ENCODE data around the gene PRUNE2. TPM values are rescaled to one million over a fixed set of nuclear protein-coding genes. Genes with fewer than 3 reads are reported as not detected.

Gene PRUNE2
- total RNA-seq, 1 experiment from 2014 or later, result 3.5 TPM

DNA sequence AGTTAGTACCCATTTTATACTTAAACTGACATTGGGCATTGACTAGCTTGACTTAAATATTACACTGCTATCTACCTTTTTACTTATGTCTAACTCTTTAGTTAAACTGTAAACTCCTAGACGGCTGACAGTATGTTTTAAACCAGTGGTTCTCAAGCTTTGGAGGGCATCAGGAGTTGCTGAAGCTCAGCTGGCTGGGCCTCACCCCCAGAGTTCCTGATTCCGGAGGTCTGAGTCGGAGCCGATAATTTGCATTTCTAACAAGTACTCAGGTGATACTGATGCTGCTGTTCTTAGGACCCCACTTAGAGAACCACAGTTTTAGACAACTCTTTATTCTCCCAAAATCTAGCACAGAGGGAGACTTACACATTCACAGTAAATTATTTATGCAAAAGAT is 205.0 kb downstream of the PRUNE2 start:
- H3K36me3 ChIP-seq (ENCODE audit: control insufficient read depth, insufficient read depth, low read length), result no peaks in the 10 kb centered on the region
- no peak overlapping the region for H3K4me3 ChIP-seq (ENCODE audit: low read depth, low read length)
- no peaks in the 10 kb centered on the region for H3K4me1 Mint-ChIP-seq (ENCODE audit: low read depth, unreplicated experiment)
- H3K36me3 Mint-ChIP-seq (ENCODE audit: insufficient read depth, unreplicated experiment), result no peaks in the 10 kb centered on the region
- no peak for DNase-seq
- POLR2A ChIA-PET, result no interaction called here
- H3K4me3 Mint-ChIP-seq (ENCODE audit: unreplicated experiment), result no peak overlapping the region
- TF ChIP-seq CTCF (IDR thresholded peaks at IDR 0.05; ENCODE audit: insufficient read depth in 1 of 2, low read depth in 1 of 2, low read length in 1 of 2, severe bottlenecking in 1 of 2, unreplicated experiment in 1 of 2), result no peak
- no TSS peak for BruUV-seq (replicated peaks)
- H3K4me1 ChIP-seq, result no peaks in the 10 kb centered on the region
- H3K27me3 Mint-ChIP-seq (ENCODE audit: insufficient read depth, unreplicated experiment), result no peaks in the 10 kb centered on the region
- intact Hi-C loops (cut with micrococcal nuclease; ENCODE audit: unreplicated experiment), result loop anchor here (5.0 kb wide), 1 partner anchor 299 kb away; no protein-coding TSS in a partner anchor
- no peak overlapping the region for H3K27ac Mint-ChIP-seq (ENCODE audit: unreplicated experiment)
- no peaks in the 10 kb centered on the region for H3K9me3 ChIP-seq
- H3K27me3 ChIP-seq (replicated peaks; ENCODE audit: control insufficient read depth, insufficient read depth, low read length), result no peaks in the 10 kb centered on the region
- H3K9me3 Mint-ChIP-seq (ENCODE audit: unreplicated experiment), result no peaks in the 10 kb centered on the region
- CTCF ChIA-PET, result no interaction called here

DNA sequence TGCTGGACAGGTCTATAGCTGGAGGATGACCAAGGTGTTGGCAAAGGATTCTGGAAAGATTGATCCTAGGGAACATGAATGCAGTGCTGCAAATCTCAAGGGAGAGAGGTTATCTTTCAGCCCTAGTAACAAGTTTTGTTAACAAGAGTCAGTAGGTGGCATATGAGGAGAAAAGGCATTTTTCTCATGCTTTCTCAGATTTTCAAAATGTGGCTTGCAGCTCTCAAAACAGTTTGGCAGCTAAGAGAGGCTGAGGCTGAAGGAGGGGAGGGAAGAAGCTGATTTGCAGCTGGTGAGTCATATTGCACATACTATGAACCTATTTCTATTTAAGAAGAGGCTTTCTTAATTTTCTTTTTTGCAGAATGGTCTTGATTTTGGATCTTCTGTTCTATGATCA is 205.9 kb downstream of the PRUNE2 start:
- no peaks in the 10 kb centered on the region for H3K27me3 Mint-ChIP-seq (ENCODE audit: insufficient read depth, unreplicated experiment)
- H3K36me3 Mint-ChIP-seq (ENCODE audit: insufficient read depth, unreplicated experiment), result no peaks in the 10 kb centered on the region
- DNase-seq, result no peak
- TF ChIP-seq CTCF (IDR thresholded peaks at IDR 0.05; ENCODE audit: insufficient read depth in 1 of 2, low read depth in 1 of 2, low read length in 1 of 2, severe bottlenecking in 1 of 2, unreplicated experiment in 1 of 2), result no peak
- H3K36me3 ChIP-seq (ENCODE audit: control insufficient read depth, insufficient read depth, low read length), result no peaks in the 10 kb centered on the region
- no peak overlapping the region for H3K27ac Mint-ChIP-seq (ENCODE audit: unreplicated experiment)
- H3K4me1 Mint-ChIP-seq (ENCODE audit: low read depth, unreplicated experiment), result no peaks in the 10 kb centered on the region
- ChIA-PET CTCF (no interaction called here), POLR2A (no interaction called here)
- no peaks in the 10 kb centered on the region for H3K27me3 ChIP-seq (replicated peaks; ENCODE audit: control insufficient read depth, insufficient read depth, low read length)
- no TSS peak for BruUV-seq (replicated peaks)
- intact Hi-C loops (cut with micrococcal nuclease; ENCODE audit: unreplicated experiment), result loop anchor here (5.0 kb wide), 1 partner anchor 298 kb away; no protein-coding TSS in a partner anchor
- H3K4me1 ChIP-seq, result no peaks in the 10 kb centered on the region
- H3K4me3 Mint-ChIP-seq (ENCODE audit: unreplicated experiment), result no peak overlapping the region
- no peaks in the 10 kb centered on the region for H3K9me3 ChIP-seq
- no peaks in the 10 kb centered on the region for H3K9me3 Mint-ChIP-seq (ENCODE audit: unreplicated experiment)
- no peak overlapping the region for H3K4me3 ChIP-seq (ENCODE audit: low read depth, low read length)

DNA sequence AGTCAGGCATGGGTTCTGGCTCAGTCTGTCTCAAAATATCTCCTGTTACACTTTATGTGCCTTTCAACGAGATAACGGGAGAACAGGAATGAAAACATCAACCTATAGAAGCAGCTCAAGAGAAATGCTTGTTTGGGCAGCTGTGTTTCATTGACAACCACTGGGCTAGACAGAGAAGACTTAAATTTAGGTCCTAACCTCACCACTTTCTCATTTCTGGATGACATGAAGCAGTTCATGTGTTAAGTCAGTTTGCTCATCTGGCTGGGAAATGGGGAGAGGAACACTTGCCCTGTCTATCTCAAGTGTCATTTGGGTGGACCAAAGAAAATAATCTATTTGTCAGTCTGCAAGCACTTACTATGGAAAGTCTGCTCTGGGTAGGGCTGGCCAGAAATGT is 208.4 kb downstream of the PRUNE2 start:
- H3K27ac Mint-ChIP-seq (ENCODE audit: unreplicated experiment), result no peak overlapping the region
- POLR2A ChIA-PET, result no interaction called here

More for the DNA sequence above, 208.4 kb downstream of the PRUNE2 start:
- Histone ChIP-seq H3K4me3 (ENCODE audit: low read depth, low read length) (no peak overlapping the region), H3K9me3 (no peaks in the 10 kb centered on the region), H3K27me3 (replicated peaks; ENCODE audit: control insufficient read depth, insufficient read depth, low read length) (no peaks in the 10 kb centered on the region), H3K4me1 (no peaks in the 10 kb centered on the region), H3K36me3 (ENCODE audit: control insufficient read depth, insufficient read depth, low read length) (no peaks in the 10 kb centered on the region)
- Mint-ChIP-seq H3K4me3 (ENCODE audit: unreplicated experiment) (no peak overlapping the region), H3K4me1 (ENCODE audit: low read depth, unreplicated experiment) (no peaks in the 10 kb centered on the region), H3K27me3 (ENCODE audit: insufficient read depth, unreplicated experiment) (no peaks in the 10 kb centered on the region), H3K36me3 (ENCODE audit: insufficient read depth, unreplicated experiment) (no peaks in the 10 kb centered on the region), H3K9me3 (ENCODE audit: unreplicated experiment) (no peaks in the 10 kb centered on the region)
- no peak for DNase-seq
- no peak for TF ChIP-seq CTCF (IDR thresholded peaks at IDR 0.05; ENCODE audit: insufficient read depth in 1 of 2, low read depth in 1 of 2, low read length in 1 of 2, severe bottlenecking in 1 of 2, unreplicated experiment in 1 of 2)
- no TSS peak for BruUV-seq (replicated peaks)
- intact Hi-C loops (cut with micrococcal nuclease; ENCODE audit: unreplicated experiment), result no loop called here
- CTCF ChIA-PET, result no interaction called here

Measured in Caco-2 (cell line).